Uterus (tissue), 2 donors: ENCODE measurements around the gene TTC17.

Experiments used
- POLR2A ChIP-seq, 2 donors: fragments of 450-650 bp; IDR thresholded peaks; one replicate each; pipeline ENCODE4 v1.6.1; 2016; ENCODE audit warnings: antibody characterized with exemption in 2 of 2, mild to moderate bottlenecking in 1 of 2, moderate library complexity in 1 of 2
- TF ChIP-seq, protein P1 (sequence below), 4 experiments: fragments of 200-600 bp in 2 of 4; fragments of 450-650 bp in 2 of 4; sonication (generic) in 2 of 4; IDR thresholded peaks; one replicate each; pipeline ENCODE4 v1.5.1; 2016 to 2019; ENCODE audit warnings: antibody characterized with exemption in 4 of 4, mild to moderate bottlenecking in 2 of 4, moderate library complexity in 1 of 4

DNA sequence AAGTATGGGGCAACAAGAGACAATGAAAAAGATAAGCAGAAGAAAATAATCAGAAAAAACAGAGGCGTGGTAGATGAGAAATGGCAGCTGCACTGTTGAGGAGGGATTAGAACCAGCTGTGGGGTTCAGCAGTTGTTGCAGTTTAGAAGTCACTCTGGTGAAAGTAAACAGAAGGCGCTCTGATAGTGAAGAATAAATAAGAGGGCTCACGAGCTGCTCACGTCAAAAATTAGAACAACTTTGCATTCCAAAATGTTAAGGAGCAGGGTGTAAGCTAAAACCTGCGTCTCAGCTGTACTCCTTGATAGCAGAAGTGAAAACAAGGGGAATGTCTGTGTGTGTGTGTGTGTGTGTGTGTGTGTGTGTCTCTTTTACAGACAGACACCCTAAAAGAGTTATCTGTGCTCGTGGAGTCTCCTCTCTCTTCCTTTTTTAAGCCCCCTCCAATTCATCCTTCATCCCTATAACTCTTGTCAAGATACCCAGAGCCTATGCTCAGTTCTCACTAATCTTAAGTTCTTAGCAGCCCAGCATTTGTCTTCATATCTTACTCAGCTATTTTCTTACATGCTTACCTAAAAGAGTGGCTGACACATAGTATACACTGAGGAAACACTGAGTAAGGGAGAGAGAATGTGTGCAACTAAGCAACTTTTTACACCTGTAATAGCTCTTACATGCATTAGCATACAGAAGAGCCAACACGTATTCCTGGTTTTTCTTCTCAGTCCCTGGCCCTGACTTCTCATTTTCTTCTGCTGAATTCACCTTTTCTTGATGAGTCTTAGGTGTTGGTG lies 8.9 kb downstream of the TTC17 start:
- TF ChIP-seq, protein P1, sequence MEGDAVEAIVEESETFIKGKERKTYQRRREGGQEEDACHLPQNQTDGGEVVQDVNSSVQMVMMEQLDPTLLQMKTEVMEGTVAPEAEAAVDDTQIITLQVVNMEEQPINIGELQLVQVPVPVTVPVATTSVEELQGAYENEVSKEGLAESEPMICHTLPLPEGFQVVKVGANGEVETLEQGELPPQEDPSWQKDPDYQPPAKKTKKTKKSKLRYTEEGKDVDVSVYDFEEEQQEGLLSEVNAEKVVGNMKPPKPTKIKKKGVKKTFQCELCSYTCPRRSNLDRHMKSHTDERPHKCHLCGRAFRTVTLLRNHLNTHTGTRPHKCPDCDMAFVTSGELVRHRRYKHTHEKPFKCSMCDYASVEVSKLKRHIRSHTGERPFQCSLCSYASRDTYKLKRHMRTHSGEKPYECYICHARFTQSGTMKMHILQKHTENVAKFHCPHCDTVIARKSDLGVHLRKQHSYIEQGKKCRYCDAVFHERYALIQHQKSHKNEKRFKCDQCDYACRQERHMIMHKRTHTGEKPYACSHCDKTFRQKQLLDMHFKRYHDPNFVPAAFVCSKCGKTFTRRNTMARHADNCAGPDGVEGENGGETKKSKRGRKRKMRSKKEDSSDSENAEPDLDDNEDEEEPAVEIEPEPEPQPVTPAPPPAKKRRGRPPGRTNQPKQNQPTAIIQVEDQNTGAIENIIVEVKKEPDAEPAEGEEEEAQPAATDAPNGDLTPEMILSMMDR (IDR thresholded peaks at IDR 0.05), result no peak
- no peak for TF ChIP-seq POLR2A (IDR thresholded peaks at IDR 0.05)
